Stimulated activated CD4-positive, alpha-beta T cell treated with anti-CD3 and anti-CD28 coated beads, Interleukin-1b, Interleukin-23, amount 100 ng/mL, for 24 hours (primary cell): ENCODE results near the gene UTP25.

Experiments used
- DNase-seq, 4 experiments: peaks; one replicate each; pipeline ENCODE4 v3.0.0-alpha.2; 2020; ENCODE audit warnings: low read depth in 4 of 4, low spot score in 1 of 4

Gene UTP25

DNA sequence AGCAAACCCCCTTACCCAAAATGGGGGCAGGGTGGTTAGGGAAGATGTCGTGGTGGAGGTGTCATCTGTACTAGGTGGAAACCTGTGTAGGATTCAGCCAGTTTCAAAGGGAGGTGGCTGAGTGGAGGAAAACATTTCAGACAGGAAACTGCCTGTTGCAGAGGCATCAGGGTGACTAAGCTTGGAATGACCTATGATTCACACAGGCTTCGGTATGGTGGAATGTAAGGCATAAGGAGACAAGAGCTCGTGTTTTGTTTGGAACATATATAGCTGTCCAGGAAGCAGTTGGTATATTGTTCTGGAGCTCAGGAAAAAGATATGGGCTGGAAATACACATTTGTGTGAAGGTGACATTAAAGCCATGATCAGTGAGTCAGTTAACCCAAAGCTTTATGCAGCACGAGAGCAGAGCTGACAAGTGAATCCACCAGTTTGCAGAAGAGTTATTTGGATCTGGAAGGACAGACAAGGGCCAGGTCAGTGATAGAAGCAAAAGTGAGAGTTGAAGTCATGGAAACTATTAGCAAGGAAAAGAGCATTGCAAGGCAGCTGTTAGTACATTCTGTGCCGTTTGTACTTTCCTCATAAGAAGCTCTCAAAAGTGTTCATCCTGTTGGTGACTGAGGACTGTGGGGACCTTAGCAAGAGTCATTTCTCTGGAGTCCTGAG is 12.2 kb downstream of the UTP25 start:
- no peak for DNase-seq

DNA sequence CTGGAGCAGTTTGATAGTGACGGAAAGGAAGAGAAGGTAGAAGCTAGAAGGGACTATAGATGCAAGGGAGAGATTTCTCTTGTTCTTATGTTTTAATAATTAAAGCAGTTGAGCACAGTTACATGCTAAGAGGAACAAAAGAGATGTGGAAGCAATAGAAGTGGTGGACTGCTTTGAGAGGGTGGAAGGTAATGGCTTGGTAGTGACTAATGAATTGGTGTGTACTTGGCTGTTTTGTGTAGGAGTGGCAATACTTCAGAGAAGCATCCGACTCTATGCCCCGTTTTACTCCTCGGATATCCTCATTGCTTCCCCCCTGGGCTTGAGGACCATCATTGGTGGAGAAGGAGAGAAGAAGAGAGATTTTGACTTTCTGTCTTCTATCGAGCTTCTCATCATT is 12.8 kb downstream of the UTP25 start:
- DNase-seq: no peak

DNA sequence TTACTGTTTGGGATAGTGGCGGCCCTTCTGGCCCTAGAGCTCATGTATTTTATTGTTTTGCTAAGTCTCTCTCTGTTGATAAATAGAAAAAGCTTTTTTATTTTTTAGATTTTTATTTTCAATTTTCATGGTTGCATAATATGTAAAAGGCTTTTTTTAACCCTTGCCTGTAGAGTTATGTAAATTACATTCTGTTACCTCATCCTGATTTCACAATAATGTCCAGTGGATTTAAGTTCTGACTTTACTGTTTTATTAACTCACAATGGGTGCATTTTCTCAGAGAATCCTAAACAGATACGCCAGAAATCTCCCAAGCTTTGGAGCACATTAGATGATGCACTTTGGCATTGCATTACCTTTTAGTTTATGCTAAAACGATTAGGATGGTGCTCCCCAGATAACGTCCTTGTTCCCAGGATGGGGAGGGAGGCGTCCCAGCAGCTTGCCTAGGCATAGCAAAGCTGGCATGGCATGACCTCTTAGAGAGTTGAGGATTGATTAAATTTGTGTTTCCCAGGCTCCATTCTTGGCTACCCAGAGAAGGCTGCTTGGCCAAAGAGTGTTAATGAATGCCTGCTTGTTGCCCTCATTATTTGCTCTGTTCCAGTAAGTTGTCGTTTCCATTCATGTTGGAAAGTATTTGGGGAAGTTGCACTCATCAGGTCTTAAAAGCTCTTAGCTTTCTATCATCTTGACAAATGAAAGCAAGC is 17.1 kb downstream of the UTP25 start:
- no peak for DNase-seq

DNA sequence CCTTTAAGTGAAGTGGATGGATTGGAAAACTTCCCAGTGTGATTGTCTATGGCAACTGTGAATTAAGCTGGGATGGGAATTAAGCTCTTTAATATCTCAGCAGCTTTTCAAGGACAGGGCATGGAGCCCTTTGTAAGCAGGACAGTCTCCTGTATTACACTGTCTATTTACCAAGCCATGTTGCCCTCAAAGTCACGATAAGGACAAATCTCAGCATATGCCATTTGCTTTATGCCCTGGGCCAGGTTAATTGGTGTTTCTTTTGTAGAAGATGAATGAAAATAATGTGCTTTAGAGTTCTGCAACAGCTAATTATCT is 17.6 kb downstream of the UTP25 start:
- no peak for DNase-seq

- DNase-seq: no peak
Measured at GRCh38 chr1:209849388-209849787, 21.6 kb downstream of the UTP25 start.

GRCh38 chr1:209850342-209850979 is 22.7 kb downstream of the UTP25 start:
- peak in 2 of 4 experiments; percentile 6 to 15 for DNase-seq

- no peak for DNase-seq
Measured at GRCh38 chr1:209853676-209854075, 25.9 kb downstream of the UTP25 start.

- no peak for DNase-seq
Measured at GRCh38 chr1:209854196-209854595, 26.4 kb downstream of the UTP25 start.

DNA sequence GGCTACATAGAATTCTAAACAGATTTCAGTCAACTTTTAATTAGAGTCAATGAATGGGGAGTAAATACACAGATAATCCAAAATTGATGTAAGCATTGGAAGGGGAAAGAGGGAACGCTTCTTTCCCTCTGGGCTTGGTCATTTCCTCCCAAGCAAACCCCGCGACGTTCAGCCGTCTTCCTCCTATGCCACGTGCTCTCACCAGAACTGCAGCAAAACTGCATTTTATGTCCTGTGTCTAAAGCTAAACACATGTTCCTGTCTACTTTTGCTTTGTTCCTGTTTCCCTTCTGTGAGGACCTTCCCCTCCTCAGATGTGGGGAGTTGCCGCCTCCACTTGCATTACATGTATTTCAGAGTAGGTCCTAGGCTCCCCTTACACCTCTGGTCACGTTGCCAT is 27.2 kb downstream of the UTP25 start:
- no peak for DNase-seq

DNA sequence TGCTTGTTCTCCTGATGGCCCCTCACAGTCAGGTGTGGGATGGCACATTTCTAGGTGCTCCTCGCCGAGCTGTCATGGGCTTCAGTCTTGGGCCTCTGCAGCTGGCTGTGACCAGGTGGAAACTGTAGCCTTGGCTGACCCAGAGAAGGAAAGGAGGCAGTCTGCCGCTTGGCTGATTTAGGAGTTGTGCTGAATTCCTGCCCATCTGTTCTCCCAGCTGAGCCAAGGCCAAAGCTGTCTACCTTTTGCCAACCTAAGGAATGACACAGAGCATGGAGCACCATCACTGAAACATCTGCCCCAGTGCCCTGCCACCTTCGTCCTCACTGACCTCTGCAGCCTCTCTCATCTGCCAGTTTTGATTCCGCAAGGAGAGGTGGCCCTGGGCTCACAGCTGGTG is 27.9 kb downstream of the UTP25 start:
- no peak for DNase-seq

- no peak for DNase-seq
Measured at GRCh38 chr1:209858561-209859103, 30.9 kb downstream of the UTP25 start.

- DNase-seq: peak; percentile 49 to 66 (median 58)
Measured at GRCh38 chr1:209860293-209860881, 32.6 kb downstream of the UTP25 start.

DNA sequence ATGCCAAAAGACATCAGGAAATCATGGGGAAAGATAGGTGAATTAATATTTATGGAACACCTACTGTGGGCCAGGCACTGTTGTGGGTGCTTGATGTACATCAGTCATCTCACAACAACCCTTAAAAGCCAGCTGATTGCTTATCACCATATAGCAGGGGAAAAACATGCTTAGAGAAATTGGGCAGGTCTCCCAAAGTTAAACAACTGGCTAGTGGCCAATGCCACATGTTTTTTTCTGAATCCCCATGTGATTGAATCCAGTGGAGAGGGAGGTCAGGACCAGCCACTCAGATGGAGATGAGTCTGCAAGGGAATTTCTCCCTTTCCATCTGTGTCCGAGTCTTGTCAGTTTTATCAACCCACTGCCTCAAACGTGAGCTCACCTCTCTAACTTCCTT is 33.5 kb downstream of the UTP25 start:
- DNase-seq: no peak

DNA sequence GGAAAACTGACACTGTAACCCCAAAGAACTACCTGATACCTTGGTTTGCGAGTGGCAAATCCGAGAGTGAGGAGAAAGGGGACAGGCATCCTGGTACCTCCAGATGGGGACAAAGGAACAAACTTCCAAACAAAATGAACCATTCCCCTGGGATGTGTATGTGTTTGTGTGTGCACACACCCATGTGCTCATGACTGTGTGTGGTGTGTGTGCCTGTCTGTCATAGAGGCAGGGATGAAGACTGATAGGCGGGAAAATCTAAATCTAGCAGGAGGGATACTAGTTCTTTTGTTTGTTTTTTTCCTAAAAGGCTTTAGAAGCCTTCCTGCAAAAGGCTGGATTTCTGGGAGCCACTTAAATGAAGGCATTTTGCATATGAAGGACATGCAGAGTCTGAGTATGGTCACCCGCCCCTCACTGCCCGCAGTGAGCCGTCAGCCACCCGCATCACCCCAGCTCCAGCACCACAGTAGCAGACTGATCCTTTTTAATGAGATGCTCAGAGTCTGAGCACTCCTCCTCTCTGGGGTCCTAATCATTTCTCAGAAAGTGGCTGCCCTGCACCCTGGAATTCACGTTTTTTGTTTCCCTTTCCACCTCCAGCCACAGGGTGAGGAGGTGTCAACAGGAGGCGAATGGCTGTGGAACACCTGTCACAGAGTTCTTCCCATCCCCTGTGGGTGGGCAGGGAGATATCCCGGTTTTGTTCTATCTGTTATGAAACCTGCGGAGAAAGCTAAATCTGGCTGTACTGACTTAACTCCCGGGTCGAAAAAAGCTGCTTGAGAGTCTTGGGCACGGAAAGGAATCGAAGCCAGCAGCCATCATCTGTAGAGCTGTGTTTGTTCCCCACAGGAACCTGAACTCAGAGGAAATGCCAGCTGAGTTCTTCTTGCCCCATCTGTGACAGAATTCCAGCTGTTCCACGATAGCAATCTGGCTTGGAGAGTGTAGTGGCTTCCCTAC is 34.9 kb downstream of the UTP25 start:
- DNase-seq: no peak

- no peak for DNase-seq
Measured at GRCh38 chr1:209863766-209864485, 36.2 kb downstream of the UTP25 start.

GRCh38 chr1:209866201-209866600 is 38.4 kb downstream of the UTP25 start:
- no peak for DNase-seq

GRCh38 chr1:209869291-209870149 is 41.7 kb downstream of the UTP25 start:
- DNase-seq: no peak

DNA sequence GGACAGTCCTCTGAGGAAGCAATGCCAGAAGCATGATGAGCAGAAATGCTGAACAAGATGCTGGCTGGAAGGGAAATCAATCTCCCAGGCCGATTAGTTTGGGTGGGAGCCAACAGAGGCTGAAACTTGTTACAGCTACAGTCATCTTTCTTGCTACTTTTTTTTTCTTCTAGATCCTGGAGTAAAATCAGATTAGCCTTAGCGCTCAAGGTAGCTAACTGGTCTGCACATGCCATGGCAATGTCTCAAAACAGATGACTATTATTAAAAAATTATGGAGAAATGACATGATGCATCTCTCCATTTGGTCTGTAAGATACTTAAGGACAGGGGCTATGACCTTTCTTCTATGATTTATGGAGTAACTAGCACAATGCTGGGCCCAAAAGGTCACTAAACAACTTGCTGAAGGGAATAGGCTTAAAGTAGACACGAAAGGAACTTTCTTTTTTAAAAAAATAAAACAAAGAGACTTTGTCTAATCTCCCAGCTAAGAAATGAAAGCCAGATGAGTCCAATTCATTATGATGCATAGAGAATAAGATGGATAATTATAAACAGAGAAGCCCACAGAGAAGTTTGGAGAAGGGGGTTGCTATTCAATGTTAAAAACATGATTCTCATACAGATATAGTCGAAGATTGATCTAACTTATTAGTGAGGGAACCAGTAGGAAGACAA is 42.5 kb downstream of the UTP25 start:
- no peak for DNase-seq

DNA sequence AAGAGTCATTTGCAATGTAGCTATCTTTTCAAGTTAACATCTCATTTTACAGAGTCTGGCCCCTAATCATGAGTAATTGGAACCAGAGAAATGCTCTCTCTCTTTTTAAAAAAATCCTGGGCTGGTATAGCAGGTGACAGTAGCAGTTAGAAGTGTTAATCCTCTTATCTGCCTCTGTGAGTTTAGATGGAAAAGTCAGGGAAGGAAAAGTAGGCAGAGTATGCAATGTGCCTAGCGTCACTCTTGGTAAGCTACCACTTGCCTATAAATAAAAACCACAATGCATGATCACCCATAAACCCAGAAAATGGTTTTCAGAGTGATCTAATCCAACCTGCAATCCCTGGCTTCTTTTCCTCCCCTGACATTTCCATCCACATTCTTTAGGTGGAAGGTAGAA is 43.2 kb downstream of the UTP25 start:
- no peak for DNase-seq
